HEK293 (cell line): ENCODE data around the gene ATP23.

ENCODE experiments used
- BCL11B ChIP-seq: fragments of 450-650 bp; formaldehyde crosslinking; IDR thresholded peaks from 2 replicates; pipeline ENCODE4 v1.5.1; 2016; ENCODE audit warnings: low read depth, missing biosample characterization, missing genetic modification characterization
- GLI4 ChIP-seq: fragments of 450-650 bp; formaldehyde crosslinking; IDR thresholded peaks from 2 replicates; pipeline ENCODE4 v1.5.1; 2016; ENCODE audit warnings: missing biosample characterization, missing genetic modification characterization
- MYNN ChIP-seq: fragments of 450-650 bp; formaldehyde crosslinking; IDR thresholded peaks from 2 replicates; pipeline ENCODE4 v1.5.1; 2016; ENCODE audit warnings: missing biosample characterization, missing genetic modification characterization, borderline replicate concordance
- TCF7L2 ChIP-seq: IDR thresholded peaks from 2 replicates; pipeline ENCODE4 v1.6.1; 2011; ENCODE audit warnings: low read depth, mild to moderate bottlenecking, inconsistent platforms, low read length, moderate library complexity, borderline replicate concordance
- TRIM28 ChIP-seq: IDR thresholded peaks from 2 replicates; pipeline ENCODE4 v1.6.1; 2011; ENCODE audit warnings: low read length, control low read depth, borderline replicate concordance
- WT1 ChIP-seq: fragments of 450-650 bp; formaldehyde crosslinking; IDR thresholded peaks from 2 replicates; pipeline ENCODE4 v1.5.1; 2016; ENCODE audit warnings: missing biosample characterization, missing genetic modification characterization
- ZBTB48 ChIP-seq: fragments of 450-650 bp; formaldehyde crosslinking; IDR thresholded peaks from 2 replicates; pipeline ENCODE4 v1.5.1; 2016; ENCODE audit warnings: missing biosample characterization, missing genetic modification characterization
- ZNF10 ChIP-seq: fragments of 450-650 bp; formaldehyde crosslinking; IDR thresholded peaks from 2 replicates; pipeline ENCODE4 v1.5.1; 2017; ENCODE audit warnings: missing biosample characterization, missing genetic modification characterization
- ZNF132 ChIP-seq: fragments of 450-650 bp; formaldehyde crosslinking; IDR thresholded peaks from 2 replicates; pipeline ENCODE4 v1.5.1; 2017; ENCODE audit warnings: missing biosample characterization, missing genetic modification characterization, borderline replicate concordance
- ZNF140 ChIP-seq: fragments of 450-650 bp; formaldehyde crosslinking; IDR thresholded peaks from 2 replicates; pipeline ENCODE4 v1.5.1; 2016; ENCODE audit warnings: missing biosample characterization, missing genetic modification characterization
- ZNF146 ChIP-seq: fragments of 450-650 bp; formaldehyde crosslinking; IDR thresholded peaks from 2 replicates; pipeline ENCODE4 v1.5.1; 2016; ENCODE audit warnings: missing biosample characterization, missing genetic modification characterization
- ZNF157 ChIP-seq: fragments of 450-650 bp; formaldehyde crosslinking; IDR thresholded peaks from 2 replicates; pipeline ENCODE4 v1.5.1; 2016; ENCODE audit warnings: missing biosample characterization, missing genetic modification characterization
- ZNF184 ChIP-seq: fragments of 450-650 bp; IDR thresholded peaks from 2 replicates; pipeline ENCODE4 v1.5.1; 2018; ENCODE audit warnings: missing biosample characterization, mild to moderate bottlenecking, missing genetic modification characterization
- ZNF2 ChIP-seq: fragments of 450-650 bp; formaldehyde crosslinking; IDR thresholded peaks from 2 replicates; pipeline ENCODE4 v1.5.1; 2016; ENCODE audit warnings: missing biosample characterization, missing genetic modification characterization
- ZNF274 ChIP-seq, 2 experiments: fragments of 200-500 bp in 1 of 2; fragments of 450-650 bp in 1 of 2; sonication (Bioruptor generic) in 1 of 2; formaldehyde crosslinking in 1 of 2; IDR thresholded peaks; 2 replicates each; pipeline versions ENCODE4 v1.5.1 to v1.6.1; 2014 to 2016; ENCODE audit warnings: borderline replicate concordance in 1 of 2, inconsistent platforms in 1 of 2, low read length in 1 of 2, missing biosample characterization in 1 of 2, missing genetic modification characterization in 1 of 2
- ZNF335 ChIP-seq: fragments of 450-650 bp; formaldehyde crosslinking; conservative IDR thresholded peaks from 2 replicates; pipeline ENCODE4 v1.5.1; 2016; ENCODE audit warnings: missing biosample characterization, missing genetic modification characterization
- ZNF341 ChIP-seq: fragments of 450-650 bp; formaldehyde crosslinking; IDR thresholded peaks from 2 replicates; pipeline ENCODE4; 2016; ENCODE audit warnings: low read depth, missing biosample characterization, missing genetic modification characterization
- ZNF350 ChIP-seq: fragments of 450-650 bp; formaldehyde crosslinking; IDR thresholded peaks from 2 replicates; pipeline ENCODE4 v1.5.0; 2017; ENCODE audit warnings: missing biosample characterization, mild to moderate bottlenecking, missing genetic modification characterization
- ZNF391 ChIP-seq: fragments of 450-650 bp; formaldehyde crosslinking; IDR thresholded peaks from 2 replicates; pipeline ENCODE4 v1.5.1; 2016; ENCODE audit warnings: low read depth, missing biosample characterization, missing genetic modification characterization, borderline replicate concordance
- ZNF530 ChIP-seq: fragments of 450-650 bp; formaldehyde crosslinking; IDR thresholded peaks from 2 replicates; pipeline ENCODE4 v1.5.1; 2016; ENCODE audit warnings: low read depth, missing biosample characterization, missing genetic modification characterization
- ZNF596 ChIP-seq: fragments of 450-650 bp; IDR thresholded peaks from 2 replicates; pipeline ENCODE4 v1.5.0; 2018; ENCODE audit warnings: missing biosample characterization, mild to moderate bottlenecking, missing genetic modification characterization, moderate library complexity
- ZNF624 ChIP-seq: fragments of 450-650 bp; formaldehyde crosslinking; IDR thresholded peaks from 2 replicates; pipeline ENCODE4 v1.5.1; 2017; ENCODE audit warnings: missing biosample characterization, missing genetic modification characterization
- ZNF626 ChIP-seq: fragments of 450-650 bp; sonication (Bioruptor Pico); formaldehyde crosslinking; IDR thresholded peaks from 2 replicates; pipeline ENCODE4 v1.5.1; 2018; ENCODE audit warnings: missing biosample characterization, missing genetic modification characterization, inconsistent platforms
- ZNF658 ChIP-seq: fragments of 450-650 bp; formaldehyde crosslinking; IDR thresholded peaks from 2 replicates; pipeline ENCODE4; 2016; ENCODE audit warnings: missing biosample characterization, missing genetic modification characterization
- ZNF677 ChIP-seq: fragments of 450-650 bp; IDR thresholded peaks from 2 replicates; pipeline ENCODE4 v1.5.0; 2018; ENCODE audit warnings: missing biosample characterization, mild to moderate bottlenecking, missing genetic modification characterization, moderate library complexity
- TF ChIP-seq, protein P1 (sequence below): fragments of 450-650 bp; formaldehyde crosslinking; IDR thresholded peaks from 2 replicates; pipeline ENCODE4 v1.5.1; 2016; ENCODE audit warnings: missing biosample characterization, missing genetic modification characterization
- TF ChIP-seq, protein P2 (sequence below): fragments of 450-650 bp; formaldehyde crosslinking; IDR thresholded peaks from 2 replicates; pipeline ENCODE4 v1.5.1; 2016; ENCODE audit warnings: missing biosample characterization, missing genetic modification characterization
- TF ChIP-seq, protein P3 (sequence below): fragments of 450-650 bp; formaldehyde crosslinking; IDR thresholded peaks from 2 replicates; pipeline ENCODE4 v1.5.1; 2016; ENCODE audit warnings: missing biosample characterization, missing genetic modification characterization
- TF ChIP-seq, protein P4 (sequence below): fragments of 450-650 bp; formaldehyde crosslinking; optimal IDR thresholded peaks from 2 replicates; pipeline ENCODE3; 2016; ENCODE audit warnings: missing biosample characterization, mild to moderate bottlenecking, missing genetic modification characterization
- TF ChIP-seq, protein P5 (sequence below): fragments of 450-650 bp; formaldehyde crosslinking; IDR thresholded peaks from 2 replicates; pipeline ENCODE4 v1.5.1; 2016; ENCODE audit warnings: missing biosample characterization, missing genetic modification characterization
- TF ChIP-seq, protein P6 (sequence below): fragments of 450-650 bp; formaldehyde crosslinking; IDR thresholded peaks from 2 replicates; pipeline ENCODE4 v1.5.1; 2016; ENCODE audit warnings: missing biosample characterization, missing genetic modification characterization

ATP23 gene

DNA sequence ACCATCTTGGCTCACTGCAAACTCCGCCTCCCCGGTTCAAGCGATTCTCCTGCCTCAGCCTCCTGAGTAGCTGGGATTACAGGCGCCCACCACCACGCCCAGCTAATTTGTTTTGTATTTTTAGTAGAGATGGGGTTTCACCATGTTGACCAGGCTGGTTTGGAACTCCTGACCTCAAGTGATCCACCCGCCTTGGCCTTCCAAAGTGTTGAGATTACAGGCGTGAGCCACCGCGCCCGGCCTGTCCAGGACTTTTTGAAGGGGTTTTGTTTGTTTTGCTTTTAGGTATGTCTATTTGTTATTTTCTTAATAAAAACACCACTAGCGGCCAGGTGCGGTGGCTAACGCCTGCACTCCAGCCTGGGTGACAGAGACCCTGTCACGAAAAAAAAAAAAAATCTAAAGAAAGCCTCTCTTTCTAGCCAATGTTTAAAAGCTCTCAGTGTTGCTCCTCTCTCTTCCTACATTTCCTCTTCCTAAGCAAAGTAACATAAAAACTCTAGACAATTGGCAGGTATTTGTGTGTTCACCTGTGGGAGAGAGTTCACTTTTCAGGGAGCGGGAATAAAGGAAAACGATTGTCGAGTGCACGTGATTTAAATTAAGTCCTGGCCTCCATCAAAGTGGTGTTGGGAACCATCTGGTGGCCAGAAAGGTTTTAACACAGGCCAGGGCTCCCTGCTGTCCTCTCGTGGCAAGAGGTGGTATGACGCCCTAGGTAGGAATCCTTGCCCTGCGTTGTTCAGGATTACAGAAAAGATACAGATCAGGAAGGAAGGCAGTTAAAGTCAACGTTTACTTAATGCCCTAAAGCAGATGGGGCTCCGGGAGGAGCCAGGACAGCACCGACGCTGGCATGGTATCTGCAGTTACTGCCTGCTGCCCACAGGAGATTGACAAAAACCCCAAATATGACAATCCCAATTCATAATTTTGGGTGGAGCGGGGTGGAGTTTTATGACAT, 36.2 kb upstream of the ATP23 start (continued):
- TF ChIP-seq, protein P1, sequence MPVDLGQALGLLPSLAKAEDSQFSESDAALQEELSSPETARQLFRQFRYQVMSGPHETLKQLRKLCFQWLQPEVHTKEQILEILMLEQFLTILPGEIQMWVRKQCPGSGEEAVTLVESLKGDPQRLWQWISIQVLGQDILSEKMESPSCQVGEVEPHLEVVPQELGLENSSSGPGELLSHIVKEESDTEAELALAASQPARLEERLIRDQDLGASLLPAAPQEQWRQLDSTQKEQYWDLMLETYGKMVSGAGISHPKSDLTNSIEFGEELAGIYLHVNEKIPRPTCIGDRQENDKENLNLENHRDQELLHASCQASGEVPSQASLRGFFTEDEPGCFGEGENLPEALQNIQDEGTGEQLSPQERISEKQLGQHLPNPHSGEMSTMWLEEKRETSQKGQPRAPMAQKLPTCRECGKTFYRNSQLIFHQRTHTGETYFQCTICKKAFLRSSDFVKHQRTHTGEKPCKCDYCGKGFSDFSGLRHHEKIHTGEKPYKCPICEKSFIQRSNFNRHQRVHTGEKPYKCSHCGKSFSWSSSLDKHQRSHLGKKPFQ (tag by site-specific recombination): no peak
- no peak for TF ChIP-seq ZNF140 (tag by site-specific recombination)
- TF ChIP-seq BCL11B (tag by site-specific recombination): peak; percentile 71; the same call in 1 of the 2 replicates
- TF ChIP-seq ZBTB48 (tag by site-specific recombination): no peak
- TF ChIP-seq ZNF677 (tag by site-specific recombination): no peak
- 0 out of 2 replicates have a peak, but pooled peaks have one; percentile 44 for TF ChIP-seq ZNF391 (tag by site-specific recombination)
- no peak for TF ChIP-seq ZNF274 (IDR thresholded peaks at IDR 0.05; ENCODE audit: low read length)
- no peak for TF ChIP-seq ZNF274 (tag by site-specific recombination; IDR thresholded peaks at IDR 0.05; ENCODE audit: borderline replicate concordance)
- no peak for TF ChIP-seq GLI4
- no peak for TF ChIP-seq ZNF626 (tag by site-specific recombination)
- TF ChIP-seq, protein P2, sequence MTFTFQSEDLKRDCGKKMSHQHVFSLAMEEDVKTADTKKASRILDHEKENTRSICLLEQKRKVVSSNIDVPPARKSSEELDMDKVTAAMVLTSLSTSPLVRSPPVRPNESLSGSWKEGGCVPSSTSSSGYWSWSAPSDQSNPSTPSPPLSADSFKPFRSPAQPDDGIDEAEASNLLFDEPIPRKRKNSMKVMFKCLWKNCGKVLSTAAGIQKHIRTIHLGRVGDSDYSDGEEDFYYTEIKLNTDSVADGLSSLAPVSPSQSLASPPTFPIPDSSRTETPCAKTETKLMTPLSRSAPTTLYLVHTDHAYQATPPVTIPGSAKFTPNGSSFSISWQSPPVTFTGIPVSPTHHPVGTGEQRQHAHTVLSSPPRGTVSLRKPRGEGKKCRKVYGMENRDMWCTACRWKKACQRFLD (tag by site-specific recombination): no peak
- TF ChIP-seq, protein P3, sequence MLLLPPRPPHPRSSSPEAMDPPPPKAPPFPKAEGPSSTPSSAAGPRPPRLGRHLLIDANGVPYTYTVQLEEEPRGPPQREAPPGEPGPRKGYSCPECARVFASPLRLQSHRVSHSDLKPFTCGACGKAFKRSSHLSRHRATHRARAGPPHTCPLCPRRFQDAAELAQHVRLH (tag by site-specific recombination): 0 out of 2 replicates have a peak, but pooled peaks have one; percentile 33
- TF ChIP-seq ZNF350: no peak
- TF ChIP-seq MYNN: no peak
- TF ChIP-seq ZNF335 (tag by site-specific recombination): peak; percentile 51
- 0 out of 2 replicates have a peak, but pooled peaks have one; percentile 52 for TF ChIP-seq ZNF184 (tag by site-specific recombination)
- peak; percentile 86 for TF ChIP-seq ZNF2 (tag by site-specific recombination)
- TF ChIP-seq, protein P4, sequence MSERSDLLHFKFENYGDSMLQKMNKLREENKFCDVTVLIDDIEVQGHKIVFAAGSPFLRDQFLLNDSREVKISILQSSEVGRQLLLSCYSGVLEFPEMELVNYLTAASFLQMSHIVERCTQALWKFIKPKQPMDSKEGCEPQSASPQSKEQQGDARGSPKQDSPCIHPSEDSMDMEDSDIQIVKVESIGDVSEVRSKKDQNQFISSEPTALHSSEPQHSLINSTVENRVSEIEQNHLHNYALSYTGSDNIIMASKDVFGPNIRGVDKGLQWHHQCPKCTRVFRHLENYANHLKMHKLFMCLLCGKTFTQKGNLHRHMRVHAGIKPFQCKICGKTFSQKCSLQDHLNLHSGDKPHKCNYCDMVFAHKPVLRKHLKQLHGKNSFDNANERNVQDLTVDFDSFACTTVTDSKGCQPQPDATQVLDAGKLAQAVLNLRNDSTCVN (tag by site-specific recombination): peak; percentile 9
- no peak for TF ChIP-seq ZNF341 (tag by site-specific recombination)
- no peak for TF ChIP-seq ZNF157
- no peak for TF ChIP-seq ZNF132 (tag by site-specific recombination)
- TF ChIP-seq, protein P5, sequence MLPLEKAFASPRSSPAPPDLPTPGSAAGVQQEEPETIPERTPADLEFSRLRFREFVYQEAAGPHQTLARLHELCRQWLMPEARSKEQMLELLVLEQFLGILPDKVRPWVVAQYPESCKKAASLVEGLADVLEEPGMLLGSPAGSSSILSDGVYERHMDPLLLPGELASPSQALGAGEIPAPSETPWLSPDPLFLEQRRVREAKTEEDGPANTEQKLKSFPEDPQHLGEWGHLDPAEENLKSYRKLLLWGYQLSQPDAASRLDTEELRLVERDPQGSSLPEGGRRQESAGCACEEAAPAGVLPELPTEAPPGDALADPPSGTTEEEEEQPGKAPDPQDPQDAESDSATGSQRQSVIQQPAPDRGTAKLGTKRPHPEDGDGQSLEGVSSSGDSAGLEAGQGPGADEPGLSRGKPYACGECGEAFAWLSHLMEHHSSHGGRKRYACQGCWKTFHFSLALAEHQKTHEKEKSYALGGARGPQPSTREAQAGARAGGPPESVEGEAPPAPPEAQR (tag by site-specific recombination): no peak
- TF ChIP-seq ZNF596 (tag by site-specific recombination): no peak
- TF ChIP-seq ZNF10 (tag by site-specific recombination): no peak
- TF ChIP-seq WT1: 0 out of 2 replicates have a peak, but pooled peaks have one; percentile 16
- no peak for TF ChIP-seq ZNF146
- no peak for TF ChIP-seq ZNF624 (tag by site-specific recombination)
- TF ChIP-seq, protein P6, sequence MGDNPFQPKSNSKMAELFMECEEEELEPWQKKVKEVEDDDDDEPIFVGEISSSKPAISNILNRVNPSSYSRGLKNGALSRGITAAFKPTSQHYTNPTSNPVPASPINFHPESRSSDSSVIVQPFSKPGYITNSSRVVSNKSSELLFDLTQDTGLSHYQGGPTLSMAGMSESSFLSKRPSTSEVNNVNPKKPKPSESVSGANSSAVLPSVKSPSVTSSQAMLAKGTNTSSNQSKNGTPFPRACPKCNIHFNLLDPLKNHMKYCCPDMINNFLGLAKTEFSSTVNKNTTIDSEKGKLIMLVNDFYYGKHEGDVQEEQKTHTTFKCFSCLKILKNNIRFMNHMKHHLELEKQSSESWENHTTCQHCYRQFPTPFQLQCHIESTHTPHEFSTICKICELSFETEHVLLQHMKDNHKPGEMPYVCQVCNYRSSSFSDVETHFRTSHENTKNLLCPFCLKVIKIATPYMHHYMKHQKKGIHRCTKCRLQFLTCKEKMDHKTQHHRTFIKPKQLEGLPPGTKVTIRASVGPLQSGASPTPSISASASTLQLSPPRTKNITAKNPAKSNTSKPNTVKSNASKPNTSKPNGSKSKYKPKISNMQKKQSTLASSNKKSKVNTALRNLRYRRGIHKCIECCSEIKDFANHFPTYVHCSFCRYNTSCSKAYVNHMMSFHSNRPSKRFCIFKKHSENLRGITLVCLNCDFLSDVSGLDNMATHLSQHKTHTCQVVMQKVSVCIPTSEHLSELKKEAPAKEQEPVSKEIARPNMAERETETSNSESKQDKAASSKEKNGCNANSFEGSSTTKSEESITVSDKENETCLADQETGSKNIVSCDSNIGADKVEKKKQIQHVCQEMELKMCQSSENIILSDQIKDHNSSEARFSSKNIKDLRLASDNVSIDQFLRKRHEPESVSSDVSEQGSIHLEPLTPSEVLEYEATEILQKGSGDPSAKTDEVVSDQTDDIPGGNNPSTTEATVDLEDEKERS (tag by site-specific recombination): no peak
- no peak for TF ChIP-seq ZNF530 (tag by site-specific recombination)
- TF ChIP-seq TCF7L2: no peak
- TF ChIP-seq TRIM28: no peak
- no peak for TF ChIP-seq ZNF658 (tag by site-specific recombination)
